KMS-11 (cell line): Measurements from ENCODE around the gene SMYD5.
A peak's percentile ranks its signal among the peaks of the same experiment; 100 is the strongest.

ENCODE experiments used
- H2AFZ ChIP-seq: fragments of 200-600 bp; sonication (generic); 2 replicates; pipeline ENCODE4 v1.6.1; 2016; ENCODE audit warnings: antibody characterized with exemption, mixed run types, low read depth
- H3K27ac ChIP-seq: fragments of 200-600 bp; sonication (generic); 2 replicates; pipeline ENCODE4 v1.6.1; 2016; ENCODE audit warnings: mild to moderate bottlenecking, mixed run types
- H3K27me3 ChIP-seq: fragments of 200-600 bp; sonication (generic); 2 replicates; pipeline ENCODE4 v1.6.1; 2017; ENCODE audit warnings: mild to moderate bottlenecking, low read depth, mixed run types, moderate library complexity; ENCODE audit not compliant: insufficient read depth
- H3K36me3 ChIP-seq: fragments of 200-600 bp; sonication (generic); 2 replicates; pipeline ENCODE4 v1.6.1; 2017; ENCODE audit warnings: mild to moderate bottlenecking, mixed run types; ENCODE audit not compliant: insufficient read depth
- H3K4me1 ChIP-seq: fragments of 200-600 bp; sonication (generic); 2 replicates; pipeline ENCODE4 v1.6.1; 2016; ENCODE audit warnings: mild to moderate bottlenecking, low read depth, mixed run types; ENCODE audit not compliant: poor library complexity, severe bottlenecking
- H3K4me2 ChIP-seq: fragments of 200-600 bp; sonication (generic); 2 replicates; pipeline ENCODE4 v1.7.0; 2016; ENCODE audit warnings: mild to moderate bottlenecking, mixed run types
- H3K4me3 ChIP-seq: fragments of 200-600 bp; sonication (generic); IDR thresholded peaks from 2 replicates; pipeline ENCODE4 v1.6.1; 2017; ENCODE audit warnings: low read depth, low read length, mixed read lengths; ENCODE audit not compliant: insufficient read depth
- H3K79me2 ChIP-seq: fragments of 200-600 bp; sonication (generic); 2 replicates; pipeline ENCODE4 v1.6.1; 2016; ENCODE audit warnings: low read depth, mixed run types; ENCODE audit not compliant: insufficient read depth
- H3K9ac ChIP-seq: fragments of 200-600 bp; sonication (generic); 2 replicates; pipeline ENCODE4 v1.6.1; 2016; ENCODE audit warnings: mild to moderate bottlenecking, mixed run types
- H4K20me1 ChIP-seq: fragments of 200-600 bp; sonication (generic); 2 replicates; pipeline ENCODE4 v1.6.1; 2016; ENCODE audit warnings: mild to moderate bottlenecking, mixed run types; ENCODE audit not compliant: insufficient read depth
- CTCF ChIP-seq: fragments of 200-600 bp; sonication (generic); conservative IDR thresholded peaks from 2 replicates; pipeline ENCODE4 v1.6.1; 2017; ENCODE audit warnings: low read depth, mild to moderate bottlenecking, antibody characterized with exemption, low read length, moderate library complexity, mixed read lengths

The SMYD5 gene

GRCh38 chr2:73212448-73213176 is 1.4 kb upstream of the SMYD5 start:
- Histone ChIP-seq H2AFZ (peak overlapping the region; percentile 69), H3K9ac (no peak overlapping the region), H3K4me1 (peaks cover 27% of the 10 kb centered on the region), H3K27me3 (no peaks in the 10 kb centered on the region), H3K27ac (no peak overlapping the region), H4K20me1 (no peaks in the 10 kb centered on the region), H3K36me3 (no peaks in the 10 kb centered on the region), H3K4me3 (peak overlapping the region; percentile 1), H3K79me2 (peaks cover 31% of the 10 kb centered on the region; the same call in 1 of the 2 replicates), H3K4me2 (0 out of 2 replicates have a peak overlapping the region, but pooled peaks have one; percentile 15)
- TF ChIP-seq CTCF, result peak; percentile 97

- Histone ChIP-seq H3K9ac (no peak overlapping the region), H3K4me1 (peaks cover 27% of the 10 kb centered on the region), H3K36me3 (no peaks in the 10 kb centered on the region), H4K20me1 (no peaks in the 10 kb centered on the region), H3K27ac (no peak overlapping the region), H3K4me2 (peak overlapping the region; percentile 61), H3K4me3 (no peak overlapping the region), H2AFZ (no peak overlapping the region), H3K27me3 (no peaks in the 10 kb centered on the region), H3K79me2 (peaks cover 35% of the 10 kb centered on the region; the same call in 1 of the 2 replicates)
- no peak for TF ChIP-seq CTCF
Observed at GRCh38 chr2:73215254-73215653, 1.2 kb downstream of the SMYD5 start.

GRCh38 chr2:73217160-73217559 is 3.1 kb downstream of the SMYD5 start:
- no peak overlapping the region for H3K4me3 ChIP-seq
- no peaks in the 10 kb centered on the region for H3K36me3 ChIP-seq
- no peak overlapping the region for H3K4me2 ChIP-seq
- peaks cover 35% of the 10 kb centered on the region; the same call in 1 of the 2 replicates for H3K79me2 ChIP-seq
- H4K20me1 ChIP-seq, result no peaks in the 10 kb centered on the region
- H3K27ac ChIP-seq, result no peak overlapping the region
- H2AFZ ChIP-seq, result no peak overlapping the region
- no peak for TF ChIP-seq CTCF
- peaks cover 27% of the 10 kb centered on the region for H3K4me1 ChIP-seq
- H3K9ac ChIP-seq, result no peak overlapping the region
- no peaks in the 10 kb centered on the region for H3K27me3 ChIP-seq

GRCh38 chr2:73217826-73218225 is 3.8 kb downstream of the SMYD5 start:
- peaks cover 22% of the 10 kb centered on the region for H3K4me1 ChIP-seq
- no peaks in the 10 kb centered on the region for H3K27me3 ChIP-seq
- H3K9ac ChIP-seq, result no peak overlapping the region
- no peak overlapping the region for H3K4me2 ChIP-seq
- no peak overlapping the region for H2AFZ ChIP-seq
- no peaks in the 10 kb centered on the region for H4K20me1 ChIP-seq
- H3K36me3 ChIP-seq, result no peaks in the 10 kb centered on the region
- no peak overlapping the region for H3K4me3 ChIP-seq
- no peak overlapping the region for H3K27ac ChIP-seq
- peaks cover 35% of the 10 kb centered on the region; the same call in 1 of the 2 replicates for H3K79me2 ChIP-seq
- no peak for TF ChIP-seq CTCF
